ENCODE results near the gene ARHGEF25.
"Not testable (repeated sequence)": the region's sequence is repeated elsewhere in the genome, so short reads cannot be mapped to it uniquely, and the experiment has no call there.

The ARHGEF25 gene

DNA sequence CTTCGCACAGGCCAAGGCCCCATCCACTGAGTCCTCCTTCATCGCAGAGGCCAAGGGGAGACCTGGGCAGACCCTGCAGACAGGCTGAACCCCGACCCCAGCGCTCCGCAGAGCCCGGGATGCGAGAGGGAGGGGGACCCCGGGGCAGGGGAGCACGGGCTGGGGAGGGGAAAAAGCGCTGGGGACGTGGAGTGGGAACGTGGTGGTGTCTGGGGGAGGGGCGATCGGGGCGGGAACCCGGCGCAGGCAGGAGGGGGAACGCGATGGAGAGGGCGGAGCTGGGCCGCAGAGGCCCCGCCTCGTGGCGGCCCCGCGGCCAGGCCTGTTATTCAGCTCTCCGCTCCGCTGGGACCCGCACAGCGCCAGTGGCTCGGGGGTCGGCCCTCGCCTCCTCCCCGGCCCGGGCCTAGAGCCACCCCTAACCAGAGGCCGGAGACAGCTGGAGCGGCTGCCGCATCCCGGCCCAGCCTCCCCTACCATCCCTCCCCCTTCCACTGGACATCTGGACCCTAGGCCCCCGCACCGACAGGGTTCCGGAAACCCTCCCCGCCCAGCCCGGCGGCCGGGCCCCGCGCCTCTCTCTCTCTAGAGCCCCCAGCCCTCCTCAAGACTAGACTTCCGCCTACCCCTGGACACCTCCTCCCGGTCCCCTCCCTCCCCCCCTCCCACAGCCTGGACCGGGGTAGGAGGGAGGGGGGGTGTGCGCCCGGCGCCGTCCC, at the start of gene ARHGEF25:
Gene ARHGEF25, plus strand, starts transcription at position 328 of the 719 bp plus-strand sequence. CDS start 460 bp downstream, outside the sequence.
- TF ChIP-seq, protein P1, sequence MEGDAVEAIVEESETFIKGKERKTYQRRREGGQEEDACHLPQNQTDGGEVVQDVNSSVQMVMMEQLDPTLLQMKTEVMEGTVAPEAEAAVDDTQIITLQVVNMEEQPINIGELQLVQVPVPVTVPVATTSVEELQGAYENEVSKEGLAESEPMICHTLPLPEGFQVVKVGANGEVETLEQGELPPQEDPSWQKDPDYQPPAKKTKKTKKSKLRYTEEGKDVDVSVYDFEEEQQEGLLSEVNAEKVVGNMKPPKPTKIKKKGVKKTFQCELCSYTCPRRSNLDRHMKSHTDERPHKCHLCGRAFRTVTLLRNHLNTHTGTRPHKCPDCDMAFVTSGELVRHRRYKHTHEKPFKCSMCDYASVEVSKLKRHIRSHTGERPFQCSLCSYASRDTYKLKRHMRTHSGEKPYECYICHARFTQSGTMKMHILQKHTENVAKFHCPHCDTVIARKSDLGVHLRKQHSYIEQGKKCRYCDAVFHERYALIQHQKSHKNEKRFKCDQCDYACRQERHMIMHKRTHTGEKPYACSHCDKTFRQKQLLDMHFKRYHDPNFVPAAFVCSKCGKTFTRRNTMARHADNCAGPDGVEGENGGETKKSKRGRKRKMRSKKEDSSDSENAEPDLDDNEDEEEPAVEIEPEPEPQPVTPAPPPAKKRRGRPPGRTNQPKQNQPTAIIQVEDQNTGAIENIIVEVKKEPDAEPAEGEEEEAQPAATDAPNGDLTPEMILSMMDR (IDR thresholded peaks at IDR 0.05; ENCODE audit: low read depth, low read length), result no peak
- H3K4me3 ChIP-seq (ENCODE audit: low read depth, low read length), result peak within 1 kb of the TSS; percentile 61

DNA sequence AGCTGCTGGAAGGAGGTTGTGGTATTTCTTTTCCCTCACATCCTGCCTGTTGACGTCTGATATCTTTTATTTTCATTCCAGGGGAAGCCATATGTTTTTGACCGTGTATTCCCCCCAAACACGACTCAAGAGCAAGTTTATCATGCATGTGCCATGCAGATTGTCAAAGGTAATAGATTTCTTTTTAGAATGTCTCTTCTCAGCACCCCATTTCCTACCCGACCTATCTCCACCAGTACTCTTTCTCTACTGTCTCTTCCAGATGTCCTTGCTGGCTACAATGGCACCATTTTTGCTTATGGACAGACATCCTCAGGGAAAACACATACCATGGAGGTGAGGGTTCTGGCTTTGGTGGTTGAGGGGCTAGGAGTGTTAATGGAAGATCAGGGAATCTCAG, 47.9 kb upstream of the ARHGEF25 start:
- TF ChIP-seq, protein P1 (IDR thresholded peaks at IDR 0.05; ENCODE audit: low read depth, low read length), result no peak
- H3K4me3 ChIP-seq (ENCODE audit: low read depth, low read length), result no peak overlapping the region

DNA sequence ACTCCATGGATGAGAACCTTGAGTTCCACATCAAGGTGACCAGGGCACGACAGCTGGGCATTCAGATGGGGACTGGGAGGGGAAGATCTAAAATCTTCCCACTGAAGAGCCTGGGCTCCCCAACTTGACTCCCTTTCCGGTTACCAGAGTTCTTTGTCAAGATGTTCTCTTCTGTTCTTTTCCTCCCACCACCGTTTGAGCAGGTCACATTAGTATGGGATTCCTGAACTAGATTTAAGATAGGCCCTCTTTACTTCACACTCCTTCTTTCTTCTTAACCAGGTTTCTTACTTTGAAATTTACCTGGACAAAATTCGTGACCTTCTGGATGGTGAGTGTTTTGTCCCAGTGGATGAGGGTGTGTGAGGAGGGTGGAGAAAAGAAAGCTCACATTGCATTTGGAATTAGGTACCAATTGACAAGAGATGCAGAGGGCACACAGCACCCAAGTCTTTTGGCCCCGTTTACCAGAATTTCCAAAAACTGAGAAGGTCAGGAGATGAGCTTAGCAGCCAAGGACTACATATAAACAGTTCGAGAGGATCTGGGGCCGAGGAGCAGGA, 47.0 kb upstream of the ARHGEF25 start:
- no peak overlapping the region for H3K4me3 ChIP-seq (ENCODE audit: low read depth, low read length)
- TF ChIP-seq, protein P1 (IDR thresholded peaks at IDR 0.05; ENCODE audit: low read depth, low read length), result no peak

DNA sequence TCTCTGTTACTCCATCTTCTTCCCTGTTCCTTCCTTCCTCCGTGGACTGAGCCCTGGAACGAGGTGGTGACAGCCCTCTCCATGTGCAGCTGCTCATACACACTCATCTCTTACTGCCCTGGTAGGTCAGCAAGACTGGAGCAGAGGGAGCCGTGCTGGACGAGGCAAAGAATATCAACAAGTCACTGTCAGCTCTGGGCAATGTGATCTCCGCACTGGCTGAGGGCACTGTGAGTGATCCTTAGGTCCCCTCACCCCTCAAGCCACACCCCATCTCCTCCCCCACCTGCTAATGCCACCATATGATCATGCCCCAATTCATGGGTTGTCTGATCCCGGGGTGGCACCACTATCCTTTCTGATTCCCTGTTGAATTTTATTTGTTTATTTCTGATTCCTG, 42.4 kb upstream of the ARHGEF25 start:
- no peak overlapping the region for H3K4me3 ChIP-seq (ENCODE audit: low read depth, low read length)
- TF ChIP-seq, protein P1 (IDR thresholded peaks at IDR 0.05; ENCODE audit: low read depth, low read length), result no peak

DNA sequence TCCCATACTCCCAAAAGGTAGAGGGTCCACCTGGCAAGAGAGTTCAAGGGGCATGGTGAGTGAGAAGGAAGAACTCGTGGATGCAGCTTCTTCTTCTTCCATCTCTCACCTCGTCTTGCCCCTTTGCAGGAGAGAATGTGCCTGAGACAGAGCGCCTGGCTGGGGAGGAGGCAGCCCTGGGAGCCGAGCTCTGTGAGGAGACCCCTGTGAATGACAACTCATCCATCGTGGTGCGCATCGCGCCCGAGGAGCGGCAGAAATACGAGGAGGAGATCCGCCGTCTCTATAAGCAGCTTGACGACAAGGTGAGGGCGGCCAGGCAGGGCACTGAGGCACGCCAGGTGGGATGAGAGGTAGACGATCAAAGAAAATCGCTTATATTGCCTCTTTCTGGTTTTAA, 41.4 kb upstream of the ARHGEF25 start:
- TF ChIP-seq, protein P1 (IDR thresholded peaks at IDR 0.05; ENCODE audit: low read depth, low read length), result no peak
- H3K4me3 ChIP-seq (ENCODE audit: low read depth, low read length), result no peak overlapping the region

DNA sequence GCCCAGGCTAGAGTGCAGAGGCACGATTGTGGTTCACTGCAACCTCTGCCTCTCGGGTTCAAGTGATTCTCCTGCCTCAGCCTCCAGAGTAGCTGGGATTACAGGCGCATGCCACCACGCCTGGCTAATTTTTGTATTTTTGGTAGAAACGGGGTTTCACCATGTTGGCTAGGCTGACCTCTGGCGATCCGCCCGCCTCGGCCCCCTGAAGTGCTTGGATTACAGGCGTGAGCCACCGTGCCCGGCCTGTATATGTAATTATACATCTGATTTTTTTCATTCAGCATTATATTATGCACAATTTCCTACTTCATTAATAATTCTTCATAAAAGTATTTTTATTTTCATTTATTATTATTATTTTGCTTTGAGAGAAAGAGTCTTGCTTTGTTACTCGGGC, 40.8 kb upstream of the ARHGEF25 start:
- not testable (repeated sequence) for H3K4me3 ChIP-seq (ENCODE audit: low read depth, low read length)

DNA sequence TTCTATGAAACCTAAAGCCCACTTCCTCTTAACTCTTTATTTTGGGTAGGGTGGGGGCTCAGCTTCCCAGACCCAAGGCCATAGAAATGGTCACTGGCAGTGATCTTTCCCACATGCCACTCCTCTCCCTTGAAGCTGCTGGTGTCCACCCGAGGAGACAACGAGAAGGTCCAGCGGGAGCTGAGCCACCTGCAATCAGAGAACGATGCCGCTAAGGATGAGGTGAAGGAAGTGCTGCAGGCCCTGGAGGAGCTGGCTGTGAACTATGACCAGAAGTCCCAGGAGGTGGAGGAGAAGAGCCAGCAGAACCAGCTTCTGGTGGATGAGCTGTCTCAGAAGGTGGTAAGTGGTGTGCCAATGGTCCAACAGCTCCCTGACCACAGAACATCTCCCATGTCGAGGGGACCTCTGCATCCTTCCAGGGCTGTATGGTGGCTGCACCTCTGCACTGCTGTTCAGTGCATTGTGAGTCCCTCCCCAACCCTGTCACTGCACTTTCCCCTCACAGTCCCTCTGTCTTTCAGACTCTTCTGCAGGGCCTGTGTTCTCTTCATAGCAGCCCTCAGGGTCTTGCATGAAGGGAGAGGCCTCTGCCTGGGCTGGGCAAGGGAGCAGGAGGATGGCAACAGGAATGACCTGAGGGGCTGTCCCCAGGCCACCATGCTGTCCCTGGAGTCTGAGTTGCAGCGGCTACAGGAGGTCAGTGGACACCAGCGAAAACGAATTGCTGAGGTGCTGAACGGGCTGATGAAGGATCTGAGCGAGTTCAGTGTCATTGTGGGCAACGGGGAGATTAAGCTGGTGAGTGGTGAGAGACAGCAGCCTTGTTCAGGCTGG, 39.1 kb upstream of the ARHGEF25 start:
- TF ChIP-seq, protein P1 (IDR thresholded peaks at IDR 0.05; ENCODE audit: low read depth, low read length), result no peak
- H3K4me3 ChIP-seq (ENCODE audit: low read depth, low read length), result no peak overlapping the region
